Colonic mucosa (tissue), 4 donors: ENCODE measurements around the gene WNT1. TPM values are rescaled to one million over a fixed set of nuclear protein-coding genes. Genes with fewer than 3 reads are reported as not detected.

Experiments used
- DNase-seq: peaks from one replicate; pipeline ENCODE4 v3.0.0-alpha.2; 2020
- H3K27ac ChIP-seq: fragments of 200-600 bp; one replicate; pipeline ENCODE4 v1.8.0; 2021
- H3K27me3 ChIP-seq: fragments of 200-600 bp; one replicate; pipeline ENCODE4 v1.8.0; 2021
- H3K36me3 ChIP-seq: fragments of 200-600 bp; one replicate; pipeline ENCODE4 v1.8.0; 2021
- H3K4me1 ChIP-seq: fragments of 200-600 bp; one replicate; pipeline ENCODE4 v1.8.0; 2021; ENCODE audit warnings: mild to moderate bottlenecking
- H3K4me3 ChIP-seq: fragments of 200-600 bp; one replicate; pipeline ENCODE4 v1.8.0; 2021
- H3K9ac ChIP-seq, 2 donors: one replicate each; pipeline ENCODE4 v1.7.0; 2013; ENCODE audit warnings: control low read depth in 2 of 2, low read depth in 2 of 2, low read length in 2 of 2
- H3K9me3 ChIP-seq: fragments of 200-600 bp; one replicate; pipeline ENCODE4 v1.8.0; 2021
- CTCF ChIP-seq: fragments of 200-600 bp; IDR thresholded peaks from one replicate; pipeline ENCODE4 v1.8.0; 2022; ENCODE audit warnings: antibody characterized with exemption, mild to moderate bottlenecking
- intact Hi-C: fragments of 100-400 bp; cut with DNase I; formaldehyde crosslinking; loops from one replicate; pipeline ENCODE4 v1.14.1; 2022
- total RNA-seq, 2 donors: library from RNA; stranded (reverse); fragmentation: NEBNext Ultra II Directional in 1 of 2; extraction: Animal tissue kit (Norgen Biotek cat#: 25700) in 1 of 2; gene quantifications; one replicate each; pipeline ENCODE4 v1.2.1, GENCODE V29; 2021
- donor health status: healthy.
- donor health status: DM: no; HTN: no; CAD: no.
- donor health status: DM: no; HTN: no; CAD: no.

WNT1 gene
- total RNA-seq, 2 donors from 2014 or later, result not detected

- no peak overlapping the region for H3K9ac ChIP-seq
- TF ChIP-seq CTCF, result peak; percentile 84
- no peak overlapping the region for H3K4me3 ChIP-seq
- H3K9me3 ChIP-seq, result no peaks in the 10 kb centered on the region
- peak; percentile 76 for DNase-seq
- no peak overlapping the region for H3K27ac ChIP-seq
- no peaks in the 10 kb centered on the region for H3K36me3 ChIP-seq
- no peaks in the 10 kb centered on the region for H3K4me1 ChIP-seq
- intact Hi-C loops, result loop anchor here (5.0 to 10.0 kb wide), 2 partner anchors 66 to 133 kb away; partner anchors contain the start of gene DDX23
- peaks cover 13% of the 10 kb centered on the region for H3K27me3 ChIP-seq
These were observed 10.0 kb downstream of the WNT1 start for GRCh38 chr12:48988030-48988649.

DNA sequence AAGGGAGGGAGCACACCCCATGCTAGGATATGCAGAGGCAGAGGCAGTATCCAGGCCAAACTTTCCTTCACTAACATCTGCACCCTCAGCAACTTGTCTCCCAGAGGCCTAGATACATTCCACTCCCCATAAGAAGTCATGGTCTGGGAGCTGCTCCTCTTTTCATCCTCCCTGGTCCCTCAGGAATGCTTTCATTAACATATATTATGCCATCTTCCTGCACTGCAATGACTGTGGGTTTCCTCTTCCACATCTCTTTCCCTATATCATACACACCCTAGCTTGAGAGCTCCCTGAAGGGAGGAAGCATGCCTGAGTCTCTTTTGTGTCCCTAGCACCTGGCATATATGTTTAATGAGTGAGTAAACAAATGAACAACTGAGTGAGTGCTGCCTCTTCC is 12.4 kb downstream of the WNT1 start:
- Histone ChIP-seq H3K9me3 (no peaks in the 10 kb centered on the region), H3K4me1 (no peaks in the 10 kb centered on the region), H3K9ac (no peak overlapping the region), H3K27me3 (peaks cover 31% of the 10 kb centered on the region), H3K27ac (no peak overlapping the region), H3K4me3 (no peak overlapping the region), H3K36me3 (no peaks in the 10 kb centered on the region)
- intact Hi-C loops, result no loop called here
- TF ChIP-seq CTCF, result no peak
- no peak for DNase-seq

DNA sequence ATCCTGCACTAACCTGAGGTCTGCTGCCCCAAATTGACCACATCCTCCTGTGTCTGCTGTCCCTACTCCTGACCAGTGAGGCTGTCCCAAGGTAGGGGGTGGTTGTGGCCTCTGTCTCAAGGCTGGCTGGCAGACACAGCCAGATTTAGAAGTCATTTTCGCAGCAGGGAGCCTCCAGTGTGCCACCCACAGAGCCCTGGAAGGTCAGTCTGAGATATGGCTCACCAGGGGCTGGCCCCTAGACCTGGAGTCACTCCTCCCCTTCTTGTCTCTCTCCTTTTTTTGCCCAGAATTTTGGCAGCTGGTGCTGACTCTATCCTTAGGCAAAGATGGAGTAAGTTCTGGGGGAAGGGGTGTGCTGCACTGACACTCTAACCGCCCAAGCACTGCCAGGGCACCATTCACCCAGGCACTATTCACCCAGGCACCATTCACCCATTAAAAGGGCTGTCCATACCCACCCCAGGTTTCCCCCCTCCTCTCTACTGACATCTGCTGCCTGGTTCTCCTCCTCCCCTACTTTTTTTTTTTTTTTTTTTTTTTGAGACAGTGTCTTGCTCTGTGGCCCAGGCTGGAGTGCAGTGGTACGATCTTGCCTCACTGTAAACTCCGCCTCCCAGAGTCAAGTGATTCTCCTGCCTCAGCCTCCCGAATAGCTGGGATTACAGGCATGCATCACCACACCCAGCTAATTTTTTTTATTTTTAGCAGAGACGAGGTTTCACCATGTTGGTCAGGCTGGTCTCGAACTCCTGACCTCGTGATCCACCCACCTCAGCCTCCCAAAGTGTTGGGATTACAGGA is 13.3 kb downstream of the WNT1 start:
- TF ChIP-seq CTCF, result no peak
- H3K9ac ChIP-seq, result no peak overlapping the region
- no peaks in the 10 kb centered on the region for H3K9me3 ChIP-seq
- intact Hi-C loops, result no loop called here
- no peak overlapping the region for H3K4me3 ChIP-seq
- no peak overlapping the region for H3K27ac ChIP-seq
- no peaks in the 10 kb centered on the region for H3K4me1 ChIP-seq
- H3K27me3 ChIP-seq, result peaks cover 29% of the 10 kb centered on the region
- no peaks in the 10 kb centered on the region for H3K36me3 ChIP-seq
- DNase-seq, result no peak

DNA sequence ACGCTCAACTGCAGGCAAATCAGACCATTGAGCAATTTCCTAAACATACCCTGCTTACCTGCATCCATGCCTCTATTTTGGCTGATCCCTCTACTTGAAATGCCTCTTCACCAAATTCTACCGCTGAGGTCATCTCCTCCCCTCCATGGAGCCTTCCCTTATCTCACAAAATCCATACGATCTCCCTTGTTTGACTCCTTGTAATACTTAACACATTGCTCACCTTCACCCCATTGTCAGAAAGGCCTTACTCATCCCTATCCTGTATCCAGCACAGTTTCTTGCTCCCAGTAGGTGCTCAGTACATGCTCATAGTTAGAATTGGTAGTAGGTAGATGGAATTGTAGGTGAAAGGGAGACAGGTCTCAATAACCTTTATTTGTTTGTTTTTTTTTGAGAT is 15.7 kb downstream of the WNT1 start:
- Histone ChIP-seq H3K9me3 (no peaks in the 10 kb centered on the region), H3K36me3 (no peaks in the 10 kb centered on the region), H3K4me3 (no peak overlapping the region), H3K27ac (no peak overlapping the region), H3K9ac (no peak overlapping the region), H3K27me3 (peaks cover 45% of the 10 kb centered on the region), H3K4me1 (peaks cover 18% of the 10 kb centered on the region)
- intact Hi-C loops, result no loop called here
- no peak for TF ChIP-seq CTCF
- DNase-seq, result no peak

- H3K27ac ChIP-seq, result no peak overlapping the region
- intact Hi-C loops, result no loop called here
- TF ChIP-seq CTCF, result no peak
- H3K27me3 ChIP-seq, result peaks cover 45% of the 10 kb centered on the region
- H3K4me3 ChIP-seq, result no peak overlapping the region
- no peak for DNase-seq
- H3K9me3 ChIP-seq, result no peaks in the 10 kb centered on the region
- H3K36me3 ChIP-seq, result no peaks in the 10 kb centered on the region
- peaks cover 22% of the 10 kb centered on the region for H3K4me1 ChIP-seq
- H3K9ac ChIP-seq, result no peak overlapping the region
These were observed 16.3 kb downstream of the WNT1 start for GRCh38 chr12:48994224-48995085.
